ENCODE data around the gene RTN4RL1. TPM values are rescaled to one million over a fixed set of nuclear protein-coding genes. Genes with fewer than 3 reads are reported as not detected.
"Not testable (repeated sequence)": the region's sequence is repeated elsewhere in the genome, so short reads cannot be mapped to it uniquely, and the experiment has no call there.

RTN4RL1 gene
- total and polyA plus RNA-seq, 2 of the 4 experiments (the other 2 are of a cell fraction) = under 0.01 to 0.03 TPM

GRCh38 chr17:1982793-1983366 is 42.3 kb downstream of the RTN4RL1 start:
- H3K4me3 ChIP-seq (ENCODE audit: insufficient read depth, low read depth, low read length); H2BK120ac ChIP-seq (ENCODE audit: low read depth, low read length); H3K4ac ChIP-seq (ENCODE audit: low read depth, low read length); H3K18ac ChIP-seq (ENCODE audit: low read depth, low read length); CTCF ChIA-PET; in situ Hi-C loops (cut with MboI; ENCODE audit: low sequenced_read_pairs); H3K9ac ChIP-seq (ENCODE audit: low read depth, low read length); H3K27ac ChIP-seq (ENCODE audit: insufficient read depth, low read length); dilution Hi-C loops (cut with HindIII; ENCODE audit: low sequenced_read_pairs, unreplicated experiment); H2BK5ac ChIP-seq (ENCODE audit: low read depth, low read length, poor library complexity, severe bottlenecking); H2AK9ac ChIP-seq (replicated peaks; ENCODE audit: low read depth, low read length, poor library complexity); H3K4me1 ChIP-seq (ENCODE audit: control insufficient read depth, insufficient read depth, low read length); H2AK5ac ChIP-seq (ENCODE audit: low read depth, low read length); H3K56ac ChIP-seq (ENCODE audit: extremely low read depth, insufficient read depth, low read length); H3K23ac ChIP-seq (ENCODE audit: low read depth, low read length); DNase-seq; H3K14ac ChIP-seq (replicated peaks; ENCODE audit: low read depth, low read length); H4K91ac ChIP-seq (ENCODE audit: insufficient read depth, low read depth, low read length); ATAC-seq (ENCODE audit: low read depth); H3K9me1 ChIP-seq (ENCODE audit: insufficient read depth, low read length); H2BK20ac ChIP-seq (ENCODE audit: low read depth, low read length); H3K4me2 ChIP-seq (ENCODE audit: low read depth, low read length); H3K36me3 ChIP-seq (ENCODE audit: control insufficient read depth, insufficient read depth, low read length); H4K8ac ChIP-seq (ENCODE audit: low read depth in 2 of 2, low read length in 2 of 2); H4K20me1 ChIP-seq (ENCODE audit: insufficient read depth, low read length); H3K9me3 ChIP-seq (ENCODE audit: control insufficient read depth, insufficient read depth, low read length); intact Hi-C loops (cut with micrococcal nuclease); H2BK15ac ChIP-seq (ENCODE audit: low read depth, low read length); H3K79me1 ChIP-seq (ENCODE audit: low read depth in 1 of 2, low read length in 2 of 2); POLR2A ChIA-PET (ENCODE audit: unreplicated experiment); H4K5ac ChIP-seq (ENCODE audit: low read depth, low read length); H2AFZ ChIP-seq (replicated peaks; ENCODE audit: low read length, poor library complexity); BruUV-seq (replicated peaks): not testable (repeated sequence)
- no CpG with 5 or more reads among the region's 13 CpGs for WGBS, 2 experiments (ENCODE audit: extremely low coverage in 2 of 2, insufficient read length in 1 of 2)
- H3K27me3 ChIP-seq (ENCODE audit: control insufficient read depth, insufficient read depth, low read length) = peaks cover 25% of the 10 kb centered on the region
